Vagina (tissue), 2 donors: ENCODE measurements around the gene CENPC. TPM values are rescaled to one million over a fixed set of nuclear protein-coding genes. Genes with fewer than 3 reads are reported as not detected.

Experiments
- DNase-seq, 2 donors: peaks; one replicate each; pipeline ENCODE4 v3.0.0-alpha.2; 2017; ENCODE audit errors: extremely low spot score in 2 of 2
- H3K27ac ChIP-seq: fragments of 200-600 bp; sonication (generic); one replicate; pipeline ENCODE4 v1.5.1; 2019
- H3K27me3 ChIP-seq: fragments of 200-600 bp; sonication (generic); one replicate; pipeline ENCODE4 v1.5.1; 2019
- H3K36me3 ChIP-seq, 2 donors: fragments of 200-600 bp; sonication (generic); one replicate each; pipeline ENCODE4 v1.5.1; 2017 to 2019
- H3K4me1 ChIP-seq: fragments of 200-600 bp; sonication (generic); one replicate; pipeline ENCODE4 v1.5.1; 2019
- H3K4me3 ChIP-seq, 2 donors: fragments of 200-600 bp; sonication (generic); 1 replicate in 1 of 2; 2 replicates in 1 of 2; pipeline ENCODE4 v1.5.1; 2016 to 2019
- H3K9me3 ChIP-seq: fragments of 200-600 bp; sonication (generic); one replicate; pipeline ENCODE4 v1.5.1; 2019
- POLR2A ChIP-seq, 2 donors: fragments of 450-650 bp; IDR thresholded peaks; one replicate each; pipeline ENCODE4 v1.6.1; 2017; ENCODE audit warnings: antibody characterized with exemption in 2 of 2, mild to moderate bottlenecking in 2 of 2, moderate library complexity in 2 of 2
- POLR2AphosphoS5 ChIP-seq, 2 donors: sonication (generic); formaldehyde crosslinking; IDR thresholded peaks; one replicate each; pipeline ENCODE4 v1.9.0; 2017; ENCODE audit warnings: antibody characterized with exemption in 2 of 2, mild to moderate bottlenecking in 2 of 2, low read depth in 1 of 2; ENCODE audit not compliant: insufficient read depth in 1 of 2
- intact Hi-C: fragments of 100-400 bp; cut with DNase I; formaldehyde crosslinking; loops from one replicate; pipeline ENCODE4 v1.15.1; 2023
- total RNA-seq: library from RNA; depleted of rRNA; stranded (reverse); fragments of >200 nt; gene quantifications from one replicate; pipeline ENCODE4 v1.2.3, GENCODE V29; 2016
- TF ChIP-seq, protein P1 (sequence below), 3 experiments: fragments of 450-650 bp in 2 of 3; fragments of 200-600 bp in 1 of 3; sonication (generic) in 1 of 3; IDR thresholded peaks; one replicate each; pipeline ENCODE4 v1.5.1; 2017 to 2019; ENCODE audit warnings: antibody characterized with exemption in 3 of 3, mild to moderate bottlenecking in 2 of 3, moderate library complexity in 2 of 3

Gene CENPC
- total RNA-seq, 1 donor from 2014 or later: 24.6 TPM

DNA sequence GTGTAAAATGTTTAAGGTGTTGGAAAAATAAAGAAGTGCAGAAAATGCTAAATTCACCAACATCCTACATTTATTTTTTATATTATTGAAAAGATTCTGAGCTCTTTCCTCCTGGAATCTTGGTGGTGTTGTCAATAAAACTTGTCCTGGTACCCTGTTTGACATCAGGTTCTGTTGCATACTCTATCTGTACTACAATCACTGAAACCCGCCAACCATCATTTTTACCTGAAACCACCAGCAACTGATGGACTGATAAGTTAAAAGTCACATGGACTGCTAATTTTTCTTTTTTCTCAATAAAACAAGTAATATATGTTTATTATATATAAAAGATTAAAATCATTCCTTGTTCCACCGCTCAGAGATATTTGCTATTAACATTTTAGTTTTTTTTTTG, 36.6 kb upstream of the CENPC start:
- Histone ChIP-seq H3K27me3 (no peaks in the 10 kb centered on the region), H3K9me3 (no peaks in the 10 kb centered on the region), H3K4me1 (no peaks in the 10 kb centered on the region), H3K4me3 (no peak overlapping the region), H3K27ac (no peak overlapping the region), H3K36me3 (no peaks in the 10 kb centered on the region)
- TF ChIP-seq POLR2AphosphoS5 (IDR thresholded peaks at IDR 0.05; ENCODE audit: insufficient read depth in 1 of 2, low read depth in 1 of 2): no peak
- TF ChIP-seq POLR2A (IDR thresholded peaks at IDR 0.05): no peak
- TF ChIP-seq, protein P1, sequence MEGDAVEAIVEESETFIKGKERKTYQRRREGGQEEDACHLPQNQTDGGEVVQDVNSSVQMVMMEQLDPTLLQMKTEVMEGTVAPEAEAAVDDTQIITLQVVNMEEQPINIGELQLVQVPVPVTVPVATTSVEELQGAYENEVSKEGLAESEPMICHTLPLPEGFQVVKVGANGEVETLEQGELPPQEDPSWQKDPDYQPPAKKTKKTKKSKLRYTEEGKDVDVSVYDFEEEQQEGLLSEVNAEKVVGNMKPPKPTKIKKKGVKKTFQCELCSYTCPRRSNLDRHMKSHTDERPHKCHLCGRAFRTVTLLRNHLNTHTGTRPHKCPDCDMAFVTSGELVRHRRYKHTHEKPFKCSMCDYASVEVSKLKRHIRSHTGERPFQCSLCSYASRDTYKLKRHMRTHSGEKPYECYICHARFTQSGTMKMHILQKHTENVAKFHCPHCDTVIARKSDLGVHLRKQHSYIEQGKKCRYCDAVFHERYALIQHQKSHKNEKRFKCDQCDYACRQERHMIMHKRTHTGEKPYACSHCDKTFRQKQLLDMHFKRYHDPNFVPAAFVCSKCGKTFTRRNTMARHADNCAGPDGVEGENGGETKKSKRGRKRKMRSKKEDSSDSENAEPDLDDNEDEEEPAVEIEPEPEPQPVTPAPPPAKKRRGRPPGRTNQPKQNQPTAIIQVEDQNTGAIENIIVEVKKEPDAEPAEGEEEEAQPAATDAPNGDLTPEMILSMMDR (IDR thresholded peaks at IDR 0.05): no peak
- intact Hi-C loops: no loop called here
- no peak for DNase-seq

DNA sequence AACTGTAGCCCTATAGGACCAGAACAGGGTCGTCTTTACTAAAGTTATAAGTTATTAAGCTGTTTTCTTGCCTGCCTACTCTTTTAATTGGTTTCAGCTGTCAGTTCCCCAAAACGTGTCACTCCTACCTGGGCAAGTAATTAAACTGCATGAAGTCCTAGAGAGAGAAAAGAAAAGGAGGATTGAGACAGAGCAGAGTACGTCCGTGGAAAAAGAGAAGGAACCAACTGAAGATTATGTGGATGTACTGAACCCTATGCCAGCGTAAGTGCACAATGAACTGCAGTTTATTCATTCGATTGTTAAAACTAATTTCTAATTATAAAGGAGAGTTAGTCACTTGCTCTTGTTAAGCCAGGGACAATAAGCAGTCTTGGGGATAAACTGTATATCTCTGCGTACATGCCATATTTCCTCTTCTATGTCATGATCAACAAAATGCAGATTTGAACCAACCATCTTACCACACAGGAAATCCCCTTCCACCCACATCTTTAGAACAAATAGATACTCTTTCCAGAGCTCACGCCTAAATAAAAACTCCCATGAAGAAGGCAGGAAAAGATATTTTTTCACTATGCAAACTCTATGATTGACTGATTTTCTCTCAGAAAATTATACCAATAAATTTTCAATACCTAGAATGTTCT, 36.0 kb upstream of the CENPC start:
- TF ChIP-seq POLR2AphosphoS5 (IDR thresholded peaks at IDR 0.05; ENCODE audit: insufficient read depth in 1 of 2, low read depth in 1 of 2) (no peak), POLR2A (IDR thresholded peaks at IDR 0.05) (no peak)
- TF ChIP-seq, protein P1 (IDR thresholded peaks at IDR 0.05): no peak
- H3K27ac ChIP-seq: no peak overlapping the region
- intact Hi-C loops: no loop called here
- H3K4me1 ChIP-seq: no peaks in the 10 kb centered on the region
- H3K36me3 ChIP-seq: no peaks in the 10 kb centered on the region
- H3K27me3 ChIP-seq: no peaks in the 10 kb centered on the region
- H3K4me3 ChIP-seq: no peak overlapping the region
- no peaks in the 10 kb centered on the region for H3K9me3 ChIP-seq
- DNase-seq: no peak

DNA sequence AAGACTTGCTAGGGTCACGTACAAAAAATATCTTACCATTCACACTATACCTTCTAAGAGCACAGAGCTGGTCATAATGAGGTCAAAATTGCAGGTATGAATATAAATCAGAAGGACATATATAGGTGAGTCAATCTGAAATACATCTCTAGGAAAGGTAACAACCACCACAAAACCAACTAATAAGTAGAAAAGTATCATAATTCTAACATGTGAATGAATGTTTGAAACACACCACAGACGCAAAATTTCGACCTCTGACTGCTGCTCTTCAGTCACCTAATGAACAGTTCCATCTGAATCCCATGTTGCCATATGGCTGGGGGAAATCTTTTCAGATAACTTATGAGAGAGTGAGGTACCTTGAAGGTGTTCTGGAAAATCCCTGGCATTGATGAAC, 35.3 kb upstream of the CENPC start:
- H3K27ac ChIP-seq: no peak overlapping the region
- no peaks in the 10 kb centered on the region for H3K36me3 ChIP-seq
- H3K4me1 ChIP-seq: no peaks in the 10 kb centered on the region
- no peaks in the 10 kb centered on the region for H3K27me3 ChIP-seq
- intact Hi-C loops: no loop called here
- H3K4me3 ChIP-seq: no peak overlapping the region
- H3K9me3 ChIP-seq: no peaks in the 10 kb centered on the region
- no peak for TF ChIP-seq POLR2AphosphoS5 (IDR thresholded peaks at IDR 0.05; ENCODE audit: insufficient read depth in 1 of 2, low read depth in 1 of 2)
- no peak for TF ChIP-seq POLR2A (IDR thresholded peaks at IDR 0.05)
- TF ChIP-seq, protein P1 (IDR thresholded peaks at IDR 0.05): no peak
- no peak for DNase-seq

DNA sequence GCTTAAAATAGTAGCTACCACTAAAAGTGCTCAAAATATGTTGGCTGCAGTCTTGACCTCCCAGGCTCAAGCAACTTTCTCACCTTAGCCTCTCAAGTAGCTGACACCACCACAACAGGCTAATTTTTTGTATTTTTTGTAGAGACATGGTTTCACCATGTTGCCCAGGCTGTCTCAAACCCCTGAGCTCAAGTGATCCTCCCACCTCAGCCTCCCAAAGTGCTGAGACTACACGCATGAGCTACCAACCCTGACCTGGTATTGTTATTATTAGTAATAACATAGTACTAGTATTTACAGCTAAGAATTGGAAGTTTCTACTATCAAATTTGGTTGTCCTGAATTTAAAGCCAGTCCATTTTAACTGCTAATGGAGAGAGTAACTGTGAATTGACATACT, 31.2 kb upstream of the CENPC start:
- intact Hi-C loops: no loop called here
- Histone ChIP-seq H3K27me3 (no peaks in the 10 kb centered on the region), H3K4me1 (no peaks in the 10 kb centered on the region)

DNA sequence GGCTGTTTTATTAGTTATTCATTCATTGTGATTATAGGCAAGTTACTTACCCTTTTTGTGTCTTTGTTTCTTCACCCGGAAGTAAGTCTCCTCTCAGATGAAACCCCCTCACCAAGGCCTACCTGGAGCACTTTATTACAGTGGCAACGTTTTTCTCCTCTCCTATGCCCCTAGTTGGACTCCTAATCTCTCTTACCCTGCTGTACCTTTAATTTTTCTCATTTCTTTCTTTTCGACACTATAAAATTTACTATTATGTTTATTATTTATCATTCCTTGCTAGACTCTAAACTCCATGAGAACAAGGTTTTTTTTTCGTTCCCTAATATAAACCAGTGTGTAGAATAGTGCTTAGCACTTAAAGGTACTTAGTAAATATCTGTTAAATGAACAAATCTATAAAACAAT, 30.8 kb upstream of the CENPC start:
- DNase-seq: no peak
- Histone ChIP-seq H3K36me3 (no peaks in the 10 kb centered on the region), H3K27me3 (no peaks in the 10 kb centered on the region), H3K27ac (no peak overlapping the region), H3K4me3 (no peak overlapping the region), H3K4me1 (no peaks in the 10 kb centered on the region), H3K9me3 (no peaks in the 10 kb centered on the region)
- intact Hi-C loops: no loop called here
- TF ChIP-seq POLR2AphosphoS5 (IDR thresholded peaks at IDR 0.05; ENCODE audit: insufficient read depth in 1 of 2, low read depth in 1 of 2) (no peak), POLR2A (IDR thresholded peaks at IDR 0.05) (no peak)
- TF ChIP-seq, protein P1 (IDR thresholded peaks at IDR 0.05): no peak

More for the DNA sequence above, 31.2 kb upstream of the CENPC start:
- Histone ChIP-seq H3K36me3 (no peaks in the 10 kb centered on the region), H3K9me3 (no peaks in the 10 kb centered on the region), H3K27ac (no peak overlapping the region), H3K4me3 (no peak overlapping the region)
- no peak for DNase-seq
- TF ChIP-seq, protein P1 (IDR thresholded peaks at IDR 0.05): no peak
- no peak for TF ChIP-seq POLR2AphosphoS5 (IDR thresholded peaks at IDR 0.05; ENCODE audit: insufficient read depth in 1 of 2, low read depth in 1 of 2)
- TF ChIP-seq POLR2A (IDR thresholded peaks at IDR 0.05): no peak
